ENCODE measurements around the gene CD48.

GRCh38 chr1:160642281-160642644 is 69.4 kb downstream of the CD48 start:
- TF ChIP-seq, protein P1, sequence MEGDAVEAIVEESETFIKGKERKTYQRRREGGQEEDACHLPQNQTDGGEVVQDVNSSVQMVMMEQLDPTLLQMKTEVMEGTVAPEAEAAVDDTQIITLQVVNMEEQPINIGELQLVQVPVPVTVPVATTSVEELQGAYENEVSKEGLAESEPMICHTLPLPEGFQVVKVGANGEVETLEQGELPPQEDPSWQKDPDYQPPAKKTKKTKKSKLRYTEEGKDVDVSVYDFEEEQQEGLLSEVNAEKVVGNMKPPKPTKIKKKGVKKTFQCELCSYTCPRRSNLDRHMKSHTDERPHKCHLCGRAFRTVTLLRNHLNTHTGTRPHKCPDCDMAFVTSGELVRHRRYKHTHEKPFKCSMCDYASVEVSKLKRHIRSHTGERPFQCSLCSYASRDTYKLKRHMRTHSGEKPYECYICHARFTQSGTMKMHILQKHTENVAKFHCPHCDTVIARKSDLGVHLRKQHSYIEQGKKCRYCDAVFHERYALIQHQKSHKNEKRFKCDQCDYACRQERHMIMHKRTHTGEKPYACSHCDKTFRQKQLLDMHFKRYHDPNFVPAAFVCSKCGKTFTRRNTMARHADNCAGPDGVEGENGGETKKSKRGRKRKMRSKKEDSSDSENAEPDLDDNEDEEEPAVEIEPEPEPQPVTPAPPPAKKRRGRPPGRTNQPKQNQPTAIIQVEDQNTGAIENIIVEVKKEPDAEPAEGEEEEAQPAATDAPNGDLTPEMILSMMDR (conservative IDR thresholded peaks at IDR 0.05; ENCODE audit: low read length): no peak
- TF ChIP-seq EZH2phosphoT487 (IDR thresholded peaks at IDR 0.05; ENCODE audit: borderline replicate concordance, low read depth, low read length): no peak

Measured in OCI-LY7 (cell line).